Measurements from ENCODE around the gene BMP8B.
"Not testable (repeated sequence)": the region's sequence is repeated elsewhere in the genome, so short reads cannot be mapped to it uniquely, and the experiment has no call there.

BMP8B gene

DNA sequence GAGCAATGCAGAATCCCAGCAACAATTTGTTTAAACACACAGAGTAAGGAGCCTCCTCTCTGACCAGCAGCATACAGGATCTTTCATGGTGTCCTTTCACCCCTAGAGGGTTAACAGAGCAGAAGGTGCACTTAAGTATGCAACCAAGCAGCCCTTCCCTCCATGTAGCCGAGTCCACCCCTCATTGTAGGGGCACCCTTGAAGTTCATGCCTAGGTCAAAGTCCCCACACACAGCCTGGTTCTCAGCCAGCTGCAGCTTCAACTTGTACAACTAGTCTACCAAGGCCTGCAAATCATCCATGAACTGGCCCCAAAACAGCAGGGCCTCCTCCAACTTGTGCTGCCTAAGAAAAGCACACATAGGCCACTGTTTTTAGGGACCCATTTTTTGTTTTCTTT, 7.0 kb upstream of the BMP8B start:
- H3K4me3 ChIP-seq (ENCODE audit: low read length), result no peak overlapping the region
- DNase-seq (ENCODE audit: low read depth), result no peak
- TF ChIP-seq, protein P1, sequence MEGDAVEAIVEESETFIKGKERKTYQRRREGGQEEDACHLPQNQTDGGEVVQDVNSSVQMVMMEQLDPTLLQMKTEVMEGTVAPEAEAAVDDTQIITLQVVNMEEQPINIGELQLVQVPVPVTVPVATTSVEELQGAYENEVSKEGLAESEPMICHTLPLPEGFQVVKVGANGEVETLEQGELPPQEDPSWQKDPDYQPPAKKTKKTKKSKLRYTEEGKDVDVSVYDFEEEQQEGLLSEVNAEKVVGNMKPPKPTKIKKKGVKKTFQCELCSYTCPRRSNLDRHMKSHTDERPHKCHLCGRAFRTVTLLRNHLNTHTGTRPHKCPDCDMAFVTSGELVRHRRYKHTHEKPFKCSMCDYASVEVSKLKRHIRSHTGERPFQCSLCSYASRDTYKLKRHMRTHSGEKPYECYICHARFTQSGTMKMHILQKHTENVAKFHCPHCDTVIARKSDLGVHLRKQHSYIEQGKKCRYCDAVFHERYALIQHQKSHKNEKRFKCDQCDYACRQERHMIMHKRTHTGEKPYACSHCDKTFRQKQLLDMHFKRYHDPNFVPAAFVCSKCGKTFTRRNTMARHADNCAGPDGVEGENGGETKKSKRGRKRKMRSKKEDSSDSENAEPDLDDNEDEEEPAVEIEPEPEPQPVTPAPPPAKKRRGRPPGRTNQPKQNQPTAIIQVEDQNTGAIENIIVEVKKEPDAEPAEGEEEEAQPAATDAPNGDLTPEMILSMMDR (IDR thresholded peaks at IDR 0.05; ENCODE audit: insufficient read depth, low read depth, low read length, missing control alignments), result no peak

DNA sequence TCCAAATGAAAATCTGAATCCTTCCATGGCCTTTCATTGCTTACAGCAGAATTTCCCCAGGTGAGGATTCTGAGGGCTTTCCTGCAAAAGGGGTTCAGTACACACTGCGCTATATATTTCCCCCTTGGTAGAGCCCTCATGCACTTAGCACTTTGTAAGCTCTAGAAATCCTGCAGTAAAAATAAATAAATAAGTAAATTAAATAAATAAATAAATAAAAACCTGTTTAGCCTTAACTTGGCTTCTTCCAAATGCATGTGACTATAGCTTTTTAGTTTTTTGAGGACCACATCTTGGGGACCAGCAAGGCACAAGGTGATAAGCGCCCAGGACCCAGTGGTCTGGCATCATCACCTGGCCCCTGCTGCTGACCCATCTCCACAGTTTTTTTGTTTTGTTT, 3.2 kb upstream of the BMP8B start:
- no peak overlapping the region for H3K4me3 ChIP-seq (ENCODE audit: low read length)
- TF ChIP-seq, protein P1 (IDR thresholded peaks at IDR 0.05; ENCODE audit: insufficient read depth, low read depth, low read length, missing control alignments), result no peak
- DNase-seq (ENCODE audit: low read depth), result no peak

DNA sequence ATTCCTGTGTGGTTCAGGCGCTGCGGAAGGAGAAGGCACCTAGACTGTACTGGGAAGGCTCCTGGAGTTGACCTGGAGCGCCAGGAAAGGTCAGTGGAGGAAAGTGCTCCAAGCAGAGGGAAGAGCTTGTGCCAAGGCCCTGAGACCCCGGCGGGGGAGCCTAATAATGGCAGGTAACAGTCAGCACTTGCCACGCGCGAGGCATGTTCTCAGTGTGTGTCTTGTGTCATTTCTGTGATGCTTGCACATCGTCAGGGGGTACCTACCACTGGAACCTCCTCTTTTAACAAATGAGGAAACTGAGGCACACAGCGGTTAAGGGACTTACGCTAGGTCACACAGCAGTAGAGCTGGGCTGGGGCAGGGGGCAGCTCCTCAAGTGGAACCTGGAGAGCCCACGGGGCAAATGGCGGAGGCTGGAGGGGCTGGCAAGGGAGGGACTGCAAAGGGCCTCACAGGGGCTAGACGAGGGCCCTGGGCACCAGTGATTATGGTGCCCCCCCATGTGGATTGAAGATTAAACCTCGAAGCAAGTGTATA, 976 bp upstream of the BMP8B start:
- TF ChIP-seq, protein P1 (IDR thresholded peaks at IDR 0.05; ENCODE audit: insufficient read depth, low read depth, low read length, missing control alignments), result no peak
- no peak overlapping the region for H3K4me3 ChIP-seq (ENCODE audit: low read length)
- no peak for DNase-seq (ENCODE audit: low read depth)

DNA sequence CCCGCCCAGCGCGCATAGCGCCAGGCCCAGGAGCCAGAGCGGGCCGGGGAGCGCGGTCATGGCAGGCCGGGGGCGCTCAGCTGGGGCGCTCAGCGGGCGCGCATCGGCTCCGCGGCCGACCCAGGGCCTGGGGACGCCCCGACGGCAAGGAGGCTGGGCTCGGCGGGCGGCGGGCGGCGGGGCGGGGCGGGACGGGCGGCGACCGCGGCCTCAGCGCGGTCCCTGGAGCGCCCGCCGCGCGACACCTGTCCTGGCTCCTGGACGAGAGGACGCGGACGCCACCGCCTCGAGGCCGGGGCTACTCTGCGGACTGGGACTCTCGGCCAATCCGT, 273 bp downstream of the BMP8B start:
- TF ChIP-seq, protein P1 (IDR thresholded peaks at IDR 0.05; ENCODE audit: insufficient read depth, low read depth, low read length, missing control alignments), result no peak
- H3K4me3 ChIP-seq (ENCODE audit: low read length), result peak overlapping the region; percentile 26
- DNase-seq (ENCODE audit: low read depth), result no peak

DNA sequence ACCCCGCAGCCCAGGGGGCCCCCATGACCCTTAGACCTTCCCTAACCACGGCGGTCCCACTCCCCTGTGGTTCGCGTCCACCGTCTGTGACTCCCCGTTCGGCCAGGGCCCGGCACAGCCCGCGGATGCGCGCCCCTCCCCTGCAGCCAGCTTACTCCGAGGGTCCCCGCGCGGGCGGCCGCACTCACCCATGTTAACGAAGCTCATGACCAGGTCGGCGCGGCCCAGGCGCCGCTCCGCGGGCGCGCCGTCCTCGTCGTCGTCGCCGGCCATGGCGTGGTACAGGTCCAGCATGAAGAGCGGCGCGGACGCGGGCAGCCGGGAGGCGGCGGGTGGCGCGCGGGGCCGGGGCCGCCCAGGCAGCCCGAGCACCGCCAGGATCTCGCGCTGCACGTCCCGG, 701 bp downstream of the BMP8B start:
- DNase-seq (ENCODE audit: low read depth); H3K4me3 ChIP-seq (ENCODE audit: low read length): not testable (repeated sequence)

DNA sequence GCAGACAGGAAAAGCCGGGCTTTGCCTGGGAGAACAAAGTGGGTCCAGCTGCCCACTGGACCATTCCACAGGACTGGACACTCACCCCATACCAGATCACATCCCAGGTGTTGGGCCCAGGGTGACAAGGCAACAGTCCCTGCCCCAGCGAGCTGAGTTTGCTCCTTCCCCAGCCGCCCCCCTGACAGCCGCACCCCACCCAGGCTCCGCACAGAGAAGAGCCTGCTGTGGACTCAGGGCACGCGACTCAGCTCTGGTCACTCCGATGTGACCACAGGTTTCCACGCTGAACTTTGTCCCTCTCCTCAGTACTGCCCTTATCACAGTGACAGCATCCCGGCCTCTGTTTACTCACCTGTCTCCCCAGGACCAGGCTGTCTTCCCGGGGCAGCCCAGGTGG, 1.2 kb downstream of the BMP8B start:
- no peak overlapping the region for H3K4me3 ChIP-seq (ENCODE audit: low read length)
- DNase-seq (ENCODE audit: low read depth), result no peak
- TF ChIP-seq, protein P1 (IDR thresholded peaks at IDR 0.05; ENCODE audit: insufficient read depth, low read depth, low read length, missing control alignments), result no peak

DNA sequence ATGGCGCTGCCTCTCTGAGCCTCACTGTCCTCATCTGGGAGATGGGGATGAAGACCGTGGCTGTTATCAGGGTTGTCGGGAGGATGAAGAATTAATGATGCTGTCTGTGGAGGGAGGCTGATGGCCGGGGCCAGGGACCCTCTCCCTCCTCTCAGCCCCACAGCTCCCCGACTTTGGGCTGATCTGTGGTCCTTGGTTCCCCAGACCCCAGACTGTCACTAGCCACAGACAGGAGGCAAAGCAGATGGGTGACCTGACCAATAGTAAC, 1.6 kb downstream of the BMP8B start:
- DNase-seq (ENCODE audit: low read depth); H3K4me3 ChIP-seq (ENCODE audit: low read length): not testable (repeated sequence)

DNA sequence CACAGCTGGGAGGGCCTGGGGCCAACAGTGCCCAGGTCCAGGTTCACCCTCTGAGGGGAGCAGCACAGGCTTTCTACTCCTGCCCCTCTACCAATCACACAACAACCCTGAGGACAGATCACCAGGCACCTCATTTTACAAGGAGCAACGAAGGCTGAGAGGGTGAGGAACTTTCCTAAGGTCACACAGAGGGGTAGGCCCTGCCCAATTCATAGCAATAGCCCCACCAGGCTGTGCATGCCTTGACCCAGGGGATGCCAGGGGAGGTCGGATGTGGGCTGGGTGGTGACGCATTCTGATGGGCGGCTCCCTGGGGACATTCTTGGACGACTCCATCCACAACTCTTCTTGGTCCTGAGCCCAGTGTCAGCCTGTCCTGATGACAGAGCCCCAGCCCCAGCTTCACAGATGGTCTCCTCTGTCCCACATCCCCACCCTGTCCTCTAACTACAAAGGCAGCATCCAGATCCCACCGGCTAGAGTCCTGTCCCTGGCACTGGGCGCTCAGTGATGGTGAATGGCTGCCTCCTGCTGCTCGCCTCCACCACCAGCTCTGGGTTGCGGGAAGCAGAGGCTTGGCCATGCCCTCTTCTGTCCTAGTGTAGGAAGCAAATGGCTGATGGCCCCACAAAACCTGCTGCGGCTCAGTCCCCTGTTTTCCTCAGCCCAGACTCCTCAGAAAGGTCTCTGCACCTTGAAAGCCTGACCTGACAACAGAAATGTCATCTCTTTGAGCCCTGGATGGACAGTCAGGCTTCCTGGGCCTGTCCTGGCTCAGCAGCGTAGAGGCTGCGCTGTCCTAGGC, 2.2 kb downstream of the BMP8B start:
- not testable (repeated sequence) for DNase-seq (ENCODE audit: low read depth); H3K4me3 ChIP-seq (ENCODE audit: low read length)

DNA sequence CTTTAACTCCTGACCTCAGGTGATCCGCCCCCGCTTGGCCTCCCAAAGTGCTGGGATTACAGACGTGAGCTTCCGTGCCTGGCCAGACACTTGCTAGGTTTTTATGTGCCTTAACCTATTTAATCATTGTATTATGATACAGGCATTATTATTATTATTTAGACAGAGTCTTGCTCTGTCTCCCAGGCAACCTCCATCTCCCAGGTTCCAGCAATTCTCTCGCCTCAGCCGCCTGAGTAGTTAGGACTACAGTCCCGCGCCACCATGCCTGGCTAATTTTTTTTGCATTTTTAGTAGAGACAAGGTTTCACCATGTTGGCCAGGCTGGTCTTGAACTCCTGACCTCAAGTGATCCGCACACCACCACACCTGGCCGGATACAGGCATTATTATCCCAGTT, 6.0 kb downstream of the BMP8B start:
- H3K4me3 ChIP-seq (ENCODE audit: low read length); DNase-seq (ENCODE audit: low read depth): not testable (repeated sequence)

All from epithelial cell of esophagus (primary cell).